Measurements from ENCODE around the gene RBMS3.

DNA sequence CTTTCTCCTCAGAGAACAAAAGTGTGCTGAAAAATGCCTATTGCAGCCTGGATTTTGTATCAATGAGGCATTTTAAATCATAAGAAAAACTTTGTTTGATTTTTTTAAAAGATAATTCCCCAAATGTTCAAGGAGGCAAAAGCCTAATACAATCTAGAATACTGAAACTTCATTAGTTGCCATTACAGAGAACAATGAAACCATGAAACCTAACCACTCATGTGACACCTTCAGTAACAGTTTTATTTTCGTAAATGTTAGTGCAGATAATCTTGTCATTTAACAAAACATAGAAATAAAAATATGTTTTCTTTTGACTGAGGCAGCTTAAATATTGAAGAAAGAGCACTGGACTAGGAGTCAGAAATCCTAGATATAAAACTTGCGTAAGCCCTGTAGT is 655.9 kb downstream of the RBMS3 start:
- TF ChIP-seq POLR2A (IDR thresholded peaks at IDR 0.05) (no peak), POLR2AphosphoS5 (IDR thresholded peaks at IDR 0.05) (no peak)
- TF ChIP-seq, protein P1, sequence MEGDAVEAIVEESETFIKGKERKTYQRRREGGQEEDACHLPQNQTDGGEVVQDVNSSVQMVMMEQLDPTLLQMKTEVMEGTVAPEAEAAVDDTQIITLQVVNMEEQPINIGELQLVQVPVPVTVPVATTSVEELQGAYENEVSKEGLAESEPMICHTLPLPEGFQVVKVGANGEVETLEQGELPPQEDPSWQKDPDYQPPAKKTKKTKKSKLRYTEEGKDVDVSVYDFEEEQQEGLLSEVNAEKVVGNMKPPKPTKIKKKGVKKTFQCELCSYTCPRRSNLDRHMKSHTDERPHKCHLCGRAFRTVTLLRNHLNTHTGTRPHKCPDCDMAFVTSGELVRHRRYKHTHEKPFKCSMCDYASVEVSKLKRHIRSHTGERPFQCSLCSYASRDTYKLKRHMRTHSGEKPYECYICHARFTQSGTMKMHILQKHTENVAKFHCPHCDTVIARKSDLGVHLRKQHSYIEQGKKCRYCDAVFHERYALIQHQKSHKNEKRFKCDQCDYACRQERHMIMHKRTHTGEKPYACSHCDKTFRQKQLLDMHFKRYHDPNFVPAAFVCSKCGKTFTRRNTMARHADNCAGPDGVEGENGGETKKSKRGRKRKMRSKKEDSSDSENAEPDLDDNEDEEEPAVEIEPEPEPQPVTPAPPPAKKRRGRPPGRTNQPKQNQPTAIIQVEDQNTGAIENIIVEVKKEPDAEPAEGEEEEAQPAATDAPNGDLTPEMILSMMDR (IDR thresholded peaks at IDR 0.05), result no peak
